Measurements from ENCODE around the gene RNU4-1. TPM values are rescaled to one million over a fixed set of nuclear protein-coding genes. Genes with fewer than 3 reads are reported as not detected.

RNU4-1 gene
- total RNA-seq, 1 experiment from 2014 or later, result 2,323 TPM

DNA sequence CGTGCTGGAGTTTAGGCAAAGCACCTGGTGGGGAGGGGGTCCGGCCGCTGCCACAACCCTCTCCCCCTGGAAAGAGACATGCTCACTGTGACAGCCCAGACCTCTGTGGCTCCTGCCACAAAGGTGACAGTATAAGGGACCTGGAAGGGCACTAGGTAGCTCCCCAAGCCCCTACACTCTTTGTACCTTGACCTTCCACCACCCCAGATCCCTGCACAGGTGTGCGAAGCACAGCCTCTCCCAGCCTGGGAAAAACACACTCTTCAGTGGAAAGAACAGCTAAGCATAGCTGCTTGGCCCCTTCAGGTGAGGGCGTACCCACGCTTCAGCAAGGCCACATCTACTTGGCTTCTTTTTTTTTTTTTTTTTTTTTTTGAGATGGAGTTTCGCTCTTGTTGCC is 39.5 kb upstream of the RNU4-1 start:
- Histone ChIP-seq H3K27me3 (ENCODE audit: insufficient read depth, low read length) (no peaks in the 10 kb centered on the region), H3K79me2 (ENCODE audit: insufficient read depth, low read length) (no peaks in the 10 kb centered on the region), H2AFZ (ENCODE audit: low read depth, low read length, poor library complexity, severe bottlenecking) (no peak overlapping the region), H3K4me1 (ENCODE audit: control insufficient read depth in 1 of 2, insufficient read depth in 2 of 2, low read length in 2 of 2) (no peaks in the 10 kb centered on the region), H3K27ac (ENCODE audit: low read depth, low read length) (no peak overlapping the region), H3K4me3 (replicated peaks in 1 of 2; ENCODE audit: low read depth in 1 of 2, low read length in 2 of 2) (no peak overlapping the region), H3K4me2 (ENCODE audit: low read length) (no peak overlapping the region), H3K9ac (ENCODE audit: low read length) (no peak overlapping the region), H3K9me2 (ENCODE audit: insufficient read depth) (no peaks in the 10 kb centered on the region), H3K36me3 (ENCODE audit: control insufficient read depth in 1 of 2, insufficient read depth in 2 of 2, low read length in 2 of 2) (no peaks in the 10 kb centered on the region), H4K20me1 (ENCODE audit: insufficient read depth) (no peaks in the 10 kb centered on the region), H3K9me3 (ENCODE audit: control insufficient read depth in 1 of 2, insufficient read depth in 1 of 2, low read depth in 1 of 2, low read length in 2 of 2) (0 out of 4 replicates have a peak, but pooled peaks cover under 1 to 2% of the 10 kb centered on the region in 2 experiments)
- RAD21 ChIA-PET (ENCODE audit: low non-redundant PET in 1 of 2, low total read pairs in 2 of 2, uncharacterized antibody in 2 of 2, unreplicated experiment in 2 of 2), result no interaction called here
- intact Hi-C loops (cut with micrococcal nuclease), result loop anchor here (10.0 kb wide), 1 partner anchor 382 kb away; the partner anchor contains the start of gene UNC119B
- no peak for DNase-seq (ENCODE audit: low read depth, low spot score)
- no peak for TF ChIP-seq RAD21 (IDR thresholded peaks at IDR 0.05; ENCODE audit: low read depth)
- TF ChIP-seq CBX3 (IDR thresholded peaks at IDR 0.05; ENCODE audit: low read depth), result no peak
- no peak for TF ChIP-seq CEBPB (IDR thresholded peaks at IDR 0.05; ENCODE audit: low read depth)
- TF ChIP-seq POLR2A (IDR thresholded peaks at IDR 0.05; ENCODE audit: borderline replicate concordance, extremely low read depth, insufficient read depth, insufficient read length), result no peak
- TF ChIP-seq, protein P1, sequence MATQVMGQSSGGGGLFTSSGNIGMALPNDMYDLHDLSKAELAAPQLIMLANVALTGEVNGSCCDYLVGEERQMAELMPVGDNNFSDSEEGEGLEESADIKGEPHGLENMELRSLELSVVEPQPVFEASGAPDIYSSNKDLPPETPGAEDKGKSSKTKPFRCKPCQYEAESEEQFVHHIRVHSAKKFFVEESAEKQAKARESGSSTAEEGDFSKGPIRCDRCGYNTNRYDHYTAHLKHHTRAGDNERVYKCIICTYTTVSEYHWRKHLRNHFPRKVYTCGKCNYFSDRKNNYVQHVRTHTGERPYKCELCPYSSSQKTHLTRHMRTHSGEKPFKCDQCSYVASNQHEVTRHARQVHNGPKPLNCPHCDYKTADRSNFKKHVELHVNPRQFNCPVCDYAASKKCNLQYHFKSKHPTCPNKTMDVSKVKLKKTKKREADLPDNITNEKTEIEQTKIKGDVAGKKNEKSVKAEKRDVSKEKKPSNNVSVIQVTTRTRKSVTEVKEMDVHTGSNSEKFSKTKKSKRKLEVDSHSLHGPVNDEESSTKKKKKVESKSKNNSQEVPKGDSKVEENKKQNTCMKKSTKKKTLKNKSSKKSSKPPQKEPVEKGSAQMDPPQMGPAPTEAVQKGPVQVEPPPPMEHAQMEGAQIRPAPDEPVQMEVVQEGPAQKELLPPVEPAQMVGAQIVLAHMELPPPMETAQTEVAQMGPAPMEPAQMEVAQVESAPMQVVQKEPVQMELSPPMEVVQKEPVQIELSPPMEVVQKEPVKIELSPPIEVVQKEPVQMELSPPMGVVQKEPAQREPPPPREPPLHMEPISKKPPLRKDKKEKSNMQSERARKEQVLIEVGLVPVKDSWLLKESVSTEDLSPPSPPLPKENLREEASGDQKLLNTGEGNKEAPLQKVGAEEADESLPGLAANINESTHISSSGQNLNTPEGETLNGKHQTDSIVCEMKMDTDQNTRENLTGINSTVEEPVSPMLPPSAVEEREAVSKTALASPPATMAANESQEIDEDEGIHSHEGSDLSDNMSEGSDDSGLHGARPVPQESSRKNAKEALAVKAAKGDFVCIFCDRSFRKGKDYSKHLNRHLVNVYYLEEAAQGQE (IDR thresholded peaks at IDR 0.05; ENCODE audit: low read depth), result no peak
- no peak for TF ChIP-seq TCF7L2 (IDR thresholded peaks at IDR 0.05; ENCODE audit: borderline replicate concordance, extremely low read depth, insufficient read depth, insufficient read length)
- TF ChIP-seq ZNF274 (IDR thresholded peaks at IDR 0.05; ENCODE audit: low read depth, low read length), result no peak
- TF ChIP-seq, protein P2, sequence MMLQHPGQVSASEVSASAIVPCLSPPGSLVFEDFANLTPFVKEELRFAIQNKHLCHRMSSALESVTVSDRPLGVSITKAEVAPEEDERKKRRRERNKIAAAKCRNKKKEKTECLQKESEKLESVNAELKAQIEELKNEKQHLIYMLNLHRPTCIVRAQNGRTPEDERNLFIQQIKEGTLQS (IDR thresholded peaks at IDR 0.05), result no peak
- POLR2A ChIA-PET, result interaction anchor here (0.7 kb wide), 1 partner anchor 249 kb away, joined by 3 read pairs; the partner anchor contains the start of gene POP5
- CTCF ChIA-PET, result no interaction called here
- ATAC-seq, result no peak
- BruUV-seq (replicated peaks), result no TSS peak
